NT2/D1 (cell line): ENCODE data around the gene SYPL2.
A peak's percentile ranks its signal among the peaks of the same experiment; 100 is the strongest.

Experiments
- DNase-seq: peaks from one replicate; pipeline ENCODE4 v3.0.0-alpha.2; 2011; ENCODE audit warnings: low read depth, low spot score
- H3K27me3 ChIP-seq: 2 replicates; pipeline ENCODE4 v1.6.0; 2011; ENCODE audit warnings: mild to moderate bottlenecking; ENCODE audit not compliant: insufficient read length, insufficient read depth
- H3K36me3 ChIP-seq: 2 replicates; pipeline ENCODE4 v1.6.1; 2011; ENCODE audit warnings: mild to moderate bottlenecking, low read length, mixed read lengths; ENCODE audit not compliant: insufficient read depth, insufficient read length
- H3K4me1 ChIP-seq: 2 replicates; pipeline ENCODE4 v1.5.1; 2011; ENCODE audit not compliant: insufficient read depth, insufficient read length
- H3K4me3 ChIP-seq: 2 replicates; pipeline ENCODE4 v1.5.1; 2011; ENCODE audit warnings: low read depth; ENCODE audit not compliant: insufficient read length
- H3K9ac ChIP-seq: 2 replicates; pipeline ENCODE4 v1.6.0; 2011; ENCODE audit warnings: low read depth; ENCODE audit not compliant: insufficient read length
- H3K9me3 ChIP-seq: 2 replicates; pipeline ENCODE4 v1.5.1; 2011; ENCODE audit warnings: mild to moderate bottlenecking, low read length; ENCODE audit not compliant: insufficient read depth
- SUZ12 ChIP-seq: IDR thresholded peaks from 2 replicates; pipeline ENCODE4 v1.6.1; 2011; ENCODE audit not compliant: insufficient read length, insufficient read depth; ENCODE audit errors: extremely low read depth
- YY1 ChIP-seq: IDR thresholded peaks from 2 replicates; pipeline ENCODE4 v1.6.1; 2011; ENCODE audit not compliant: insufficient read length, insufficient read depth
- ZNF274 ChIP-seq: IDR thresholded peaks from 2 replicates; pipeline ENCODE4 v1.6.1; 2011; ENCODE audit warnings: mild to moderate bottlenecking, low read depth, low read length

SYPL2 gene

GRCh38 chr1:109466452-109467300 lies at the start of gene SYPL2:
TSS of gene SYPL2 (plus strand) at chr1:109466546. CDS start at chr1:109466844, 298 bp downstream.
- H3K36me3 ChIP-seq = no peaks in the 10 kb centered on the region
- H3K27me3 ChIP-seq = peaks cover 42% of the 10 kb centered on the region
- H3K9ac ChIP-seq = peak within 1 kb of the TSS; percentile 75
- no peaks in the 10 kb centered on the region for H3K9me3 ChIP-seq
- H3K4me1 ChIP-seq = no peaks in the 10 kb centered on the region
- TF ChIP-seq YY1 = no peak
- TF ChIP-seq ZNF274 = no peak
- no peak for TF ChIP-seq SUZ12
- peak within 1 kb of the TSS; percentile 57 for H3K4me3 ChIP-seq
- DNase-seq = peak; percentile 32

GRCh38 chr1:109423498-109423897 lies 42.8 kb upstream of the SYPL2 start:
- DNase-seq = no peak
- Histone ChIP-seq H3K9me3 (no peaks in the 10 kb centered on the region), H3K4me3 (no peak overlapping the region), H3K27me3 (no peaks in the 10 kb centered on the region), H3K9ac (no peak overlapping the region), H3K4me1 (no peaks in the 10 kb centered on the region), H3K36me3 (peaks cover 50% of the 10 kb centered on the region)
- no peak for TF ChIP-seq SUZ12

- no peaks in the 10 kb centered on the region for H3K9me3 ChIP-seq
- DNase-seq = peak; percentile 18
- H3K27me3 ChIP-seq = no peaks in the 10 kb centered on the region
- peak overlapping the region; percentile 92 for H3K4me3 ChIP-seq
- H3K4me1 ChIP-seq = no peaks in the 10 kb centered on the region
- H3K9ac ChIP-seq = peak overlapping the region; percentile 93
- TF ChIP-seq YY1 = no peak
- TF ChIP-seq SUZ12 = no peak
- TF ChIP-seq ZNF274 = no peak
- peaks cover 35% of the 10 kb centered on the region for H3K36me3 ChIP-seq
Observed at GRCh38 chr1:109425391-109426280, 40.7 kb upstream of the SYPL2 start.

- Histone ChIP-seq H3K36me3 (peaks cover 26% of the 10 kb centered on the region), H3K4me3 (peak within 1 kb of the TSS; percentile 92), H3K27me3 (no peaks in the 10 kb centered on the region), H3K9ac (peak within 1 kb of the TSS; percentile 93), H3K4me1 (no peaks in the 10 kb centered on the region), H3K9me3 (no peaks in the 10 kb centered on the region)
- TF ChIP-seq YY1 = no peak
- no peak for TF ChIP-seq ZNF274
- TF ChIP-seq SUZ12 = no peak
- peak; percentile 98 for DNase-seq
Observed at GRCh38 chr1:109426281-109427170, 39.8 kb upstream of the SYPL2 start, which contains the start of gene PSMA5. TSS of gene PSMA5 (minus strand) at chr1:109426448. CDS start at chr1:109426330, 118 bp downstream.

GRCh38 chr1:109427171-109427467 lies 39.2 kb upstream of the SYPL2 start:
- Histone ChIP-seq H3K36me3 (peaks cover 20% of the 10 kb centered on the region), H3K4me1 (no peaks in the 10 kb centered on the region), H3K9ac (peak overlapping the region; percentile 81), H3K27me3 (no peaks in the 10 kb centered on the region), H3K4me3 (peak overlapping the region; percentile 92), H3K9me3 (no peaks in the 10 kb centered on the region)
- DNase-seq = no peak
- no peak for TF ChIP-seq ZNF274
- no peak for TF ChIP-seq YY1
- TF ChIP-seq SUZ12 = no peak

GRCh38 chr1:109432336-109432735 lies 34.0 kb upstream of the SYPL2 start:
- TF ChIP-seq SUZ12 = no peak
- no peak for TF ChIP-seq ZNF274
- no peak for TF ChIP-seq YY1
- H3K4me3 ChIP-seq = no peak overlapping the region
- no peak for DNase-seq

GRCh38 chr1:109433322-109433721 lies 33.0 kb upstream of the SYPL2 start:
- DNase-seq = no peak
- no peak overlapping the region for H3K4me3 ChIP-seq
- peaks cover 18% of the 10 kb centered on the region; the same call in 1 of the 2 replicates for H3K9me3 ChIP-seq
- H3K9ac ChIP-seq = no peak overlapping the region
- H3K4me1 ChIP-seq = no peaks in the 10 kb centered on the region
- TF ChIP-seq SUZ12 = no peak
- TF ChIP-seq YY1 = no peak
- no peak for TF ChIP-seq ZNF274
- no peaks in the 10 kb centered on the region for H3K27me3 ChIP-seq
- H3K36me3 ChIP-seq = no peaks in the 10 kb centered on the region

More at GRCh38 chr1:109432336-109432735, 34.0 kb upstream of the SYPL2 start:
- no peak overlapping the region for H3K9ac ChIP-seq
- no peaks in the 10 kb centered on the region for H3K27me3 ChIP-seq
- H3K36me3 ChIP-seq = no peaks in the 10 kb centered on the region
- H3K4me1 ChIP-seq = no peaks in the 10 kb centered on the region
- H3K9me3 ChIP-seq = peaks cover 18% of the 10 kb centered on the region; the same call in 1 of the 2 replicates
